ENCODE results near the gene STRN.
"Not testable (repeated sequence)": the region's sequence is repeated elsewhere in the genome, so short reads cannot be mapped to it uniquely, and the experiment has no call there.

DNA sequence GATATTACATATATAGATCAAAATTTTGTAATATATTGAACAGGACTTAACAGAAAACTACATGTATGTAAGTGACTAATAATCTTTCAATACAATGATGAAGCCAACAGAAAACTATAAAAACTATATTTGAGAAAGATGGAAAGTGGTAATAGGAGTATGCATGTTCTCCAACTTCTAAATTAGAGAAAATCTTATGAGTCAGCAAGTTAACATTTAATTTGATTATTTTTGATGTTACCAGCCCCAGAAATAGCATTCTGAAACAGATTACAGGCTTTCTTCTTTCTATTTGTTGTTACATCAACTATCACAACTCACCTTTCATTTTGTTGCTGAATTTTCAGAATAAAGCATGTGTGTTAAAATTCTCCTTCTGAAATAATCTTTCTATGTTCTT lies 29.8 kb downstream of the STRN start:
- not testable (repeated sequence) for TF ChIP-seq EZH2phosphoT487 (IDR thresholded peaks at IDR 0.05; ENCODE audit: insufficient read depth, low read depth); EZH2 (IDR thresholded peaks at IDR 0.05; ENCODE audit: insufficient read depth, poor library complexity, severe bottlenecking)
